ENCODE data around the gene CDH13.

- TF ChIP-seq, protein P1, sequence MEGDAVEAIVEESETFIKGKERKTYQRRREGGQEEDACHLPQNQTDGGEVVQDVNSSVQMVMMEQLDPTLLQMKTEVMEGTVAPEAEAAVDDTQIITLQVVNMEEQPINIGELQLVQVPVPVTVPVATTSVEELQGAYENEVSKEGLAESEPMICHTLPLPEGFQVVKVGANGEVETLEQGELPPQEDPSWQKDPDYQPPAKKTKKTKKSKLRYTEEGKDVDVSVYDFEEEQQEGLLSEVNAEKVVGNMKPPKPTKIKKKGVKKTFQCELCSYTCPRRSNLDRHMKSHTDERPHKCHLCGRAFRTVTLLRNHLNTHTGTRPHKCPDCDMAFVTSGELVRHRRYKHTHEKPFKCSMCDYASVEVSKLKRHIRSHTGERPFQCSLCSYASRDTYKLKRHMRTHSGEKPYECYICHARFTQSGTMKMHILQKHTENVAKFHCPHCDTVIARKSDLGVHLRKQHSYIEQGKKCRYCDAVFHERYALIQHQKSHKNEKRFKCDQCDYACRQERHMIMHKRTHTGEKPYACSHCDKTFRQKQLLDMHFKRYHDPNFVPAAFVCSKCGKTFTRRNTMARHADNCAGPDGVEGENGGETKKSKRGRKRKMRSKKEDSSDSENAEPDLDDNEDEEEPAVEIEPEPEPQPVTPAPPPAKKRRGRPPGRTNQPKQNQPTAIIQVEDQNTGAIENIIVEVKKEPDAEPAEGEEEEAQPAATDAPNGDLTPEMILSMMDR (IDR thresholded peaks at IDR 0.05): no peak
- TF ChIP-seq POLR2A (IDR thresholded peaks at IDR 0.05): no peak
Observed at GRCh38 chr16:82843606-82844271, 217.0 kb downstream of the CDH13 start.

All from thyroid gland (tissue), 4 donors.